LoVo (cell line): ENCODE data around the gene SLC5A3.

ENCODE experiments used
- DNase-seq: peaks from one replicate; pipeline ENCODE4 v3.0.0-alpha.2; 2016; ENCODE audit warnings: low spot score

SLC5A3 gene

DNA sequence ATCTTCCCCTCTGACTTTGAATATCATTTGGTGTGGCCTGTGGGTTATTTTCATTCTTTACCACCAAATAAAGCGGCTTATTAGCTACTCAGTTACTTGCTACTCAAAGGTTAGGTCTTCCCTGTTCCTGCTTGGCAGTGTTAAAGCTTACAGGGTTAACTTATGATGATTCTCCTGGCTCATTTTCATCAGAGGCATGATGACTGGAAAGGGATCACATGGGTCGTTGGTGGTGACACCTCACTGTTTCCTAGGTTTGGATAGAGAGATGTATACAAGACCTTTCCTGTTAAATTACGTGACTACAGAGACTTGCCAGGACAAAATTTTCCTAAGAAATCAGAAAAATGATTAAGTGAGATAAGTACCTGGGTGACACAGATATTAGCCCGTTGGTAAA is 27.4 kb downstream of the SLC5A3 start:
- DNase-seq, result no peak

DNA sequence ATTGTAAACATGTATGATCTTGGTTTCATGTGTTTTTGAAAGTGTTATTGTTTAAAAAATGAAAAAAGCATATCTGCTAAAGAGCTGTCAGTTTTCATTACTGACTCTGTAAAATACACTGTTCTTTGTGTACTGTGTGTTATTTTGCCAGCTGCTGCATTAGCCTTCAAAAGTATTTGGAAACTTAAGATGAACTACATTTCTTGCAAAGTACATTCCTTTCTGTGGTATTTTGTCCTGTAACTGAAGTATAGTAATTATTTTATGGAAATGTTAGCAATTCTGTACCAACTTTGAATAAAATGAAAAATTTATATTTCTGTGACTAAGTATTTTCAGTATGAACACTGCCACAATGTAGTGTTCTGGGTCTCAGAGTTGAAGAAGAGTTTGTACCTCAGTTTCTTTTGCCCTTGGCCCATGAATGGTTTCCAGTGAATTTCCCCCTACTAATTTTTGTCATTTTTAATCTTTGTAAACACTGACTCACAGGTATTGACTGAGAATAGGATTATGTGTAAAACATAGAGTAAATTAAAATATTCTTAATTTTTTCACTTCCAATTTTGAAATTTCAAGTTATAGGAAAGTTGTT is 32.7 kb downstream of the SLC5A3 start:
- no peak for DNase-seq

GRCh38 chr21:34107606-34108005 is 34.2 kb downstream of the SLC5A3 start:
- no peak for DNase-seq

DNA sequence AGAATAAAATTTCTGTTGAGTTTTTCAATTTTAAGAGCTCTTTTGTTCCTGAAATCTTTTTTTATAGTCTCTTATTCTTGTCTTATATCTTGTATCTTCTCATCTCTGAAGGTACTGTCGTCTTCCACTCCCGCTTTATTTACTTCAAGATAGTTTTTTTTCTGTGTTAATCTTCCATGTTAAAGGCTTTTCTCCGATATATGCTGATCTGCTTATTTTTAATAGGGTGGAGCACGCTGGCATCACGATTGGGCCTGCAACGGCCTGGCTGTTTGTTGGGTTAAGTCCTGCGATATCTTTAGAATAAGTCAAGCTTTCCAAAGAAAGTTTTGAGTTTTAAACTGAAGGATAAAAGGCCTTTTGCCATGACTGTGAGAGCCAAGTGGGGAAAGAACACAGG is 35.7 kb downstream of the SLC5A3 start:
- no peak for DNase-seq

GRCh38 chr21:34110594-34111202 is 37.3 kb downstream of the SLC5A3 start:
- DNase-seq, result no peak

- DNase-seq, result no peak
Measured at GRCh38 chr21:34112316-34113033, 39.1 kb downstream of the SLC5A3 start.

GRCh38 chr21:34113842-34114241 is 40.5 kb downstream of the SLC5A3 start:
- no peak for DNase-seq

- no peak for DNase-seq
Measured at GRCh38 chr21:34115160-34115559, 41.8 kb downstream of the SLC5A3 start.

GRCh38 chr21:34116569-34116968 is 43.2 kb downstream of the SLC5A3 start:
- peak; percentile 37 for DNase-seq

GRCh38 chr21:34120867-34121266 is 47.5 kb downstream of the SLC5A3 start:
- DNase-seq, result no peak

DNA sequence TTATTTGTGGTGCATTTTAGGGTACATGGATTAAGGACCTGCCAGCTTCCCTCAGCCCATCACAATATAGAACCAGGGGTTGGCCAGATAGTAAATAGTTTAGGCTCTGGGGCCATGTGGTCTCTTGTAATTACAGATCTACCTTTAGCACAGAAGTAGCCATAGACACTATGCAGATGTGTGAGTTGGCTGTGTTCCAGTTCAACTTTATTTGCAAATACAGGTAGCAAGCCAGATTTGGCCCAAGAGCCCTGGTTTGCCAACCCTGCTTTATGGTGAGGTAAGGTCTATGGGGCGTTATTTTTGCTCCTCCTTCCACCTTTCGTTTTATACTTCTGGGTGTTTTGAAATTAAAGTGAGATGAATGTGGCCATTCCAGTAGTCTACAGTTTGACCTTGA is 48.7 kb downstream of the SLC5A3 start:
- no peak for DNase-seq
